Measurements from ENCODE around the gene SLC17A2.

Gene SLC17A2

GRCh38 chr6:25962149-25963127 is 31.9 kb upstream of the SLC17A2 start, which contains the start of gene TRIM38:
Gene TRIM38 (plus strand): TSS chr6:25962802. CDS start chr6:25966523, 3,721 bp downstream.
- Mint-ChIP-seq H3K27me3 (ENCODE audit: low read depth) (no peaks in the 10 kb centered on the region), H3K9me3 (peaks cover 19% of the 10 kb centered on the region), H3K4me1 (peaks cover 61% of the 10 kb centered on the region), H3K27ac (peak within 1 kb of the TSS; percentile 98 to 99 (median 99)), H3K36me3 (ENCODE audit: low read depth) (peaks cover 18% of the 10 kb centered on the region), H3K4me3 (peak within 1 kb of the TSS; percentile 88 to 97 (median 96))
- no peak for TF ChIP-seq CTCF (IDR thresholded peaks at IDR 0.05; ENCODE audit: unreplicated experiment in 3 of 3)

GRCh38 chr6:25961619-25962148 is 31.2 kb upstream of the SLC17A2 start:
- H3K9me3 Mint-ChIP-seq = peaks cover 22% of the 10 kb centered on the region
- H3K27ac Mint-ChIP-seq = peak overlapping the region; percentile 98 to 99 (median 99)
- no peaks in the 10 kb centered on the region for H3K27me3 Mint-ChIP-seq (ENCODE audit: low read depth)

GRCh38 chr6:25960734-25961133 is 30.2 kb upstream of the SLC17A2 start:
- peaks cover 22% of the 10 kb centered on the region for H3K9me3 Mint-ChIP-seq
- H3K4me3 Mint-ChIP-seq = peak overlapping the region in 1 of 3 experiments; percentile 16
- H3K4me1 Mint-ChIP-seq = peaks cover 56% of the 10 kb centered on the region
- TF ChIP-seq CTCF (IDR thresholded peaks at IDR 0.05; ENCODE audit: unreplicated experiment in 3 of 3) = no peak
- no peaks in the 10 kb centered on the region for H3K27me3 Mint-ChIP-seq (ENCODE audit: low read depth)
- H3K36me3 Mint-ChIP-seq (ENCODE audit: low read depth) = peaks cover 5% of the 10 kb centered on the region
- H3K27ac Mint-ChIP-seq = peak overlapping the region in 1 of 3 experiments; percentile 98

More at GRCh38 chr6:25961619-25962148, 31.2 kb upstream of the SLC17A2 start:
- H3K4me3 Mint-ChIP-seq = peak overlapping the region; percentile 88 to 97 (median 96)
- H3K36me3 Mint-ChIP-seq (ENCODE audit: low read depth) = peaks cover 11% of the 10 kb centered on the region
- TF ChIP-seq CTCF (IDR thresholded peaks at IDR 0.05; ENCODE audit: unreplicated experiment in 3 of 3) = no peak
- H3K4me1 Mint-ChIP-seq = peaks cover 56% of the 10 kb centered on the region

GRCh38 chr6:25959890-25960536 is 29.5 kb upstream of the SLC17A2 start:
- TF ChIP-seq CTCF (IDR thresholded peaks at IDR 0.05; ENCODE audit: unreplicated experiment in 3 of 3) = no peak
- Mint-ChIP-seq H3K27ac (peak overlapping the region in 1 of 3 experiments; percentile 85), H3K4me1 (peaks cover 56% of the 10 kb centered on the region), H3K9me3 (peaks cover 22% of the 10 kb centered on the region), H3K4me3 (no peak overlapping the region), H3K27me3 (ENCODE audit: low read depth) (no peaks in the 10 kb centered on the region), H3K36me3 (ENCODE audit: low read depth) (peaks cover 5% of the 10 kb centered on the region)

- H3K9me3 Mint-ChIP-seq = peaks cover 22% of the 10 kb centered on the region
- peaks cover 46% of the 10 kb centered on the region for H3K4me1 Mint-ChIP-seq
- H3K36me3 Mint-ChIP-seq (ENCODE audit: low read depth) = no peaks in the 10 kb centered on the region
Measured at GRCh38 chr6:25958700-25959162, 28.2 kb upstream of the SLC17A2 start.

More at GRCh38 chr6:25958700-25959162, 28.2 kb upstream of the SLC17A2 start:
- Mint-ChIP-seq H3K4me3 (no peak overlapping the region), H3K27ac (peak overlapping the region in 2 of 3 experiments; percentile 30 to 62), H3K27me3 (ENCODE audit: low read depth) (no peaks in the 10 kb centered on the region)
- no peak for TF ChIP-seq CTCF (IDR thresholded peaks at IDR 0.05; ENCODE audit: unreplicated experiment in 3 of 3)
